GM12878 (cell line): ENCODE data around the gene NEGR1. TPM values are rescaled to one million over a fixed set of nuclear protein-coding genes. Genes with fewer than 3 reads are reported as not detected.

ENCODE experiments used
- ATAC-seq: fragments of 200-7000 bp; cut with Tn5 transposase; 3 replicates; pipeline ENCODE4 v1.9.1; 2020; ENCODE audit warnings: mild to moderate bottlenecking, moderate library complexity
- BruUV-seq: library from RNA; stranded (reverse); fragments of 400-500 nt; replicated peaks from 2 replicates; lab custom pipeline; 2021; lab: Mats Ljungman, UMichigan
- CTCF ChIA-PET: fragments of 300-600 bp; sonication (Branson Sonifier 250); formaldehyde crosslinking; extraction: SDS; loops from one replicate; lab custom pipeline; 2021; ENCODE audit warnings: inconsistent platforms; lab: Yijun Ruan, JAX
- POLR2A ChIA-PET: fragments of 350-600 bp; formaldehyde crosslinking; extraction: SDS; loops from one replicate; lab custom pipeline; 2021; ENCODE audit warnings: inconsistent platforms; lab: Charles Lee
- RAD21 ChIA-PET: fragments of 300-600 bp; sonication (Branson Sonifier 250); formaldehyde crosslinking; loops from one replicate; lab custom pipeline; 2023; ENCODE audit warnings: antibody characterized with exemption; ENCODE audit not compliant: unreplicated experiment; lab: Charles Lee
- SMC1A ChIA-PET: fragments of 300-600 bp; sonication (Branson Sonifier 250); formaldehyde crosslinking; loops from one replicate; lab custom pipeline; 2023; ENCODE audit not compliant: unreplicated experiment, uncharacterized antibody; lab: Charles Lee
- DNase-seq: peaks from one replicate; pipeline ENCODE4 v3.0.0-alpha.2; 2011; ENCODE audit warnings: low read depth, low spot score
- FAIRE-seq: peaks from 3 replicates; lab custom pipeline; 2011; peaks lifted over from hg19 to GRCh38; lab: Jason Lieb, UNC
- H2AFZ ChIP-seq: 2 replicates; pipeline ENCODE4 v1.6.0; 2011; ENCODE audit warnings: low read depth, low read length, control low read depth; ENCODE audit not compliant: control insufficient read depth
- H3K27ac ChIP-seq: 2 replicates; pipeline ENCODE4 v1.5.1; 2011; ENCODE audit warnings: control low read depth; ENCODE audit not compliant: control insufficient read depth, insufficient read depth
- H3K27me3 ChIP-seq, 2 experiments: replicated peaks in 1 of 2; 2 replicates each; pipeline versions ENCODE4 v1.6.0 to v1.6.1; 2011; ENCODE audit warnings: low read length in 1 of 2; ENCODE audit not compliant: control insufficient read depth in 2 of 2, insufficient read depth in 2 of 2
- H3K36me3 ChIP-seq, 2 experiments: 2 replicates each; pipeline ENCODE4 v1.5.1; 2011; ENCODE audit warnings: low read length in 1 of 2; ENCODE audit not compliant: control insufficient read depth in 2 of 2, insufficient read depth in 2 of 2
- H3K4me1 ChIP-seq: 2 replicates; pipeline ENCODE4 v1.6.1; 2011; ENCODE audit warnings: mild to moderate bottlenecking, low read length, moderate library complexity, mixed read lengths; ENCODE audit not compliant: control insufficient read depth, insufficient read depth
- H3K4me2 ChIP-seq: 2 replicates; pipeline ENCODE4 v1.6.0; 2011; ENCODE audit warnings: control low read depth; ENCODE audit not compliant: control insufficient read depth, insufficient read depth
- H3K4me3 ChIP-seq: fragments of 200-600 bp; sonication (generic); 2 replicates; pipeline ENCODE4 v1.5.1; 2016
- H3K79me2 ChIP-seq: 2 replicates; pipeline ENCODE4 v1.6.0; 2011; ENCODE audit warnings: low read length; ENCODE audit not compliant: control insufficient read depth, insufficient read depth
- H3K9ac ChIP-seq: 2 replicates; pipeline ENCODE4 v1.8.0; 2011; ENCODE audit warnings: low read length, control low read depth, mixed read lengths; ENCODE audit not compliant: control insufficient read depth, insufficient read depth
- H3K9me3 ChIP-seq: replicated peaks from 3 replicates; pipeline ENCODE4 v1.5.1; 2011; ENCODE audit warnings: mild to moderate bottlenecking, low read length; ENCODE audit not compliant: control insufficient read depth, insufficient read depth
- H4K20me1 ChIP-seq: 2 replicates; pipeline ENCODE4 v1.6.0; 2011; ENCODE audit not compliant: control insufficient read depth, insufficient read depth
- BACH1 ChIP-seq: fragments of 450-650 bp; IDR thresholded peaks from 2 replicates; pipeline ENCODE4 v1.6.1; 2017; ENCODE audit warnings: mild to moderate bottlenecking, borderline replicate concordance
- BMI1 ChIP-seq: fragments of 450-650 bp; IDR thresholded peaks from 2 replicates; pipeline ENCODE4 v1.6.1; 2016; ENCODE audit warnings: mild to moderate bottlenecking, moderate library complexity, borderline replicate concordance
- CEBPB ChIP-seq, 2 experiments: fragments of 150-350 bp in 1 of 2; IDR thresholded peaks; 2 replicates each; pipeline ENCODE4 v1.6.1; 2012 to 2014; ENCODE audit warnings: low read depth in 2 of 2, low read length in 2 of 2, borderline replicate concordance in 1 of 2, inconsistent platforms in 1 of 2
- KAT2A ChIP-seq: conservative IDR thresholded peaks from 2 replicates; pipeline ENCODE4 v1.6.1; 2011; ENCODE audit warnings: low read depth, low read length; ENCODE audit not compliant: control insufficient read depth
- NR2C1 ChIP-seq: fragments of 450-650 bp; IDR thresholded peaks from 2 replicates; pipeline ENCODE4 v1.6.1; 2017; ENCODE audit warnings: antibody characterized with exemption, mild to moderate bottlenecking, moderate library complexity
- RAD21 ChIP-seq: IDR thresholded peaks from 2 replicates; pipeline ENCODE4 v1.6.1; 2011; ENCODE audit warnings: mild to moderate bottlenecking, low read depth, low read length, moderate library complexity; ENCODE audit not compliant: insufficient read depth
- RUNX3 ChIP-seq: IDR thresholded peaks from 2 replicates; pipeline ENCODE4 v1.6.1; 2012; ENCODE audit warnings: low read length, inconsistent platforms
- SPI1 ChIP-seq: IDR thresholded peaks from 2 replicates; pipeline ENCODE4 v1.6.1; 2011; ENCODE audit warnings: low read depth, mild to moderate bottlenecking, low read length, moderate library complexity, borderline replicate concordance; ENCODE audit not compliant: insufficient read depth
- STAT3 ChIP-seq: IDR thresholded peaks from 2 replicates; pipeline ENCODE4 v1.6.1; 2011; ENCODE audit warnings: low read depth, low read length, improper control_type of control experiment
- TARDBP ChIP-seq: IDR thresholded peaks from 2 replicates; pipeline ENCODE4 v1.6.1; 2016; ENCODE audit warnings: borderline replicate concordance
- TCF7 ChIP-seq: IDR thresholded peaks from 2 replicates; pipeline ENCODE4 v1.6.1; 2014; ENCODE audit warnings: antibody characterized with exemption, borderline replicate concordance
- ZNF274 ChIP-seq: IDR thresholded peaks from one replicate; pipeline ENCODE4 v1.8.0; 2011; ENCODE audit not compliant: insufficient read length, insufficient read depth
- WGBS: methylation state at CpG from one replicate; pipeline ENCODE4 v1.1.6; 2016; ENCODE audit warnings: low lambda C conversion rate; ENCODE audit not compliant: insufficient replicate concordance, insufficient coverage; ENCODE audit errors: missing lambda C conversion rate; 5-methylcytosine and 5-hydroxymethylcytosine counted together
- in situ Hi-C: fragments of 300-500 bp; cut with MboI; formaldehyde crosslinking; loops from 9 replicates; pipeline ENCODE4 v1.14.3; 2018; ENCODE audit warnings: mixed read lengths
- intact Hi-C: fragments of 100-400 bp; cut with micrococcal nuclease; formaldehyde crosslinking; loops from one replicate; pipeline ENCODE4 v1.14.2; 2022; ENCODE audit not compliant: unreplicated experiment
- polyA plus RNA-seq, 11 experiments: library from polyadenylated mRNA; depleted of rRNA in 4 of 11; unstranded in 6 of 11; stranded (reverse) in 5 of 11; fragments of >200 nt; fragmentation: Nextera tagmentation in 4 of 11; fragmentation: Illumina TruSeq in 1 of 11; extraction: Ambion mirVana in 4 of 11; extraction: Trizol in 1 of 11; gene quantifications; 1 replicate in 1 of 11; 2 replicates in 10 of 11; pipeline versions ENCODE4 v1.2.1 to v1.2.3, GENCODE V29; 2011 to 2016; ENCODE audit warnings: inconsistent platforms in 2 of 11, missing spikeins in 2 of 11, low read depth in 1 of 11
- total RNA-seq, 4 experiments: library from RNA; depleted of rRNA in 3 of 4; stranded (reverse); fragments of >200 nt in 3 of 4; fragmentation: Illumina TruSeq in 1 of 4; extraction: Trizol in 1 of 4; gene quantifications; 2 replicates each; pipeline versions ENCODE4 v1.2.1 to v1.2.3, GENCODE V29; 2013 to 2021
- TF ChIP-seq, protein P1 (sequence below): IDR thresholded peaks from 2 replicates; pipeline ENCODE4 v1.6.1; 2012; ENCODE audit warnings: low read depth, low read length, improper control_type of control experiment

The NEGR1 gene
- total and polyA plus RNA-seq, 10 of the 15 experiments (the other 5 are each of a cell fraction or from before 2014, with no cell fraction given): under 0.01 to 0.03 (median 0.01) TPM; not detected in 7

DNA sequence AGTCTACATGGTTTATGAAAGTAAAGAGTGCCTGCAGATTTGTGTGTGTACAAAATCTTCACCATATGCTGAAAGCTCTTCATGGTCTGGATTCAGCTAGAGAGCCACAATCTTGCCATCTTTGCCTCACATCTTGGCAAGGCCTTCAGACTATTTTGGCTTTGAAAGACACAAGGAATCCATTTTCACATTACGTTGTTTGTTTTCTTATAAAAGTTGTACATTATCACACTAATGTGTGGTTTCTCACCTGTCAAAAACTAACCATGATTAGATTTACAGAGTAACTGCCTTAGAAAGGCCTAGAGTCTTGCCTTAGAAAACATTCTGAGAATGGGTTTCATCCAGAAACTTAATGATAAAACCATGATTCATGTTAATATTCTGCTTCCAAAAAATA, 494.6 kb downstream of the NEGR1 start:
- H3K79me2 ChIP-seq: no peaks in the 10 kb centered on the region
- FAIRE-seq (no peak), ATAC-seq (no peak), DNase-seq (no peak)
- no peaks in the 10 kb centered on the region for H3K4me1 ChIP-seq
- CTCF ChIA-PET: no interaction called here
- H3K9me3 ChIP-seq: no peaks in the 10 kb centered on the region
- H3K27me3 ChIP-seq: no peaks in the 10 kb centered on the region
- POLR2A ChIA-PET: no interaction called here
- intact Hi-C loops (no loop called here), in situ Hi-C loops (no loop called here)
- no peak overlapping the region for H3K9ac ChIP-seq
- SMC1A ChIA-PET: no interaction called here
- H2AFZ ChIP-seq: no peak overlapping the region
- BruUV-seq: no TSS peak
- H3K4me3 ChIP-seq: no peak overlapping the region
- no peaks in the 10 kb centered on the region for H3K36me3 ChIP-seq
- TF ChIP-seq CEBPB (IDR thresholded peaks at IDR 0.05; ENCODE audit: borderline replicate concordance in 1 of 2, low read depth in 2 of 2, low read length in 2 of 2) (no peak), STAT3 (no peak), TARDBP (no peak), KAT2A (no peak), NR2C1 (no peak), ZNF274 (no peak), BMI1 (no peak), TCF7 (no peak), BACH1 (no peak), RUNX3 (no peak), SPI1 (no peak), RAD21 (no peak)
- TF ChIP-seq, protein P1, sequence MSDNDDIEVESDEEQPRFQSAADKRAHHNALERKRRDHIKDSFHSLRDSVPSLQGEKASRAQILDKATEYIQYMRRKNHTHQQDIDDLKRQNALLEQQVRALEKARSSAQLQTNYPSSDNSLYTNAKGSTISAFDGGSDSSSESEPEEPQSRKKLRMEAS: no peak
- H4K20me1 ChIP-seq: no peaks in the 10 kb centered on the region
- H3K4me2 ChIP-seq: no peak overlapping the region
- H3K27ac ChIP-seq: no peak overlapping the region
- 63% methylated on average over 1 of the region's 1 CpG for WGBS
- RAD21 ChIA-PET: no interaction called here
